GM23338 (cell line): ENCODE measurements around the gene NDUFAF5.

Experiments
- CREB1 ChIP-seq: fragments of 250-450 bp; sonication (Bioruptor Pico); IDR thresholded peaks from 2 replicates; pipeline ENCODE4 v1.5.0; 2020; ENCODE audit warnings: low read depth, mild to moderate bottlenecking, moderate library complexity
- CTCF ChIP-seq, 2 experiments: fragments of 200-600 bp in 1 of 2; sonication (generic) in 1 of 2; conservative IDR thresholded peaks; 2 replicates each; pipeline versions ENCODE4 v1.5.1 to v1.6.1; 2016 to 2017; ENCODE audit warnings: antibody characterized with exemption in 2 of 2, low read depth in 2 of 2, mild to moderate bottlenecking in 2 of 2, moderate library complexity in 1 of 2
- ETS1 ChIP-seq: IDR thresholded peaks from 2 replicates; pipeline ENCODE4 v1.6.1; 2016; ENCODE audit warnings: antibody characterized with exemption
- EZH2 ChIP-seq: fragments of 200-600 bp; sonication (generic); IDR thresholded peaks from one replicate; pipeline ENCODE4 v1.8.0; 2017; ENCODE audit warnings: antibody characterized with exemption, mild to moderate bottlenecking, low read depth; ENCODE audit not compliant: unreplicated experiment
- JUNB ChIP-seq: IDR thresholded peaks from one replicate; pipeline ENCODE4 v1.6.1; 2016; ENCODE audit warnings: antibody characterized with exemption; ENCODE audit not compliant: unreplicated experiment

- TF ChIP-seq CTCF (conservative IDR thresholded peaks at IDR 0.05; ENCODE audit: low read depth in 2 of 2) = no peak
- TF ChIP-seq JUNB = no peak
- no peak for TF ChIP-seq CREB1
- no peak for TF ChIP-seq ETS1
- TF ChIP-seq EZH2 = no peak
Observed at GRCh38 chr20:13736436-13737191, 48.2 kb upstream of the NDUFAF5 start.
